Measurements from ENCODE around the gene TTC33. TPM values are rescaled to one million over a fixed set of nuclear protein-coding genes. Genes with fewer than 3 reads are reported as not detected.

The TTC33 gene
- total and polyA plus RNA-seq, 2 of the 13 experiments (the other 11 are each of a cell fraction or from before 2014, with no cell fraction given), result 4.5 to 20.0 TPM

DNA sequence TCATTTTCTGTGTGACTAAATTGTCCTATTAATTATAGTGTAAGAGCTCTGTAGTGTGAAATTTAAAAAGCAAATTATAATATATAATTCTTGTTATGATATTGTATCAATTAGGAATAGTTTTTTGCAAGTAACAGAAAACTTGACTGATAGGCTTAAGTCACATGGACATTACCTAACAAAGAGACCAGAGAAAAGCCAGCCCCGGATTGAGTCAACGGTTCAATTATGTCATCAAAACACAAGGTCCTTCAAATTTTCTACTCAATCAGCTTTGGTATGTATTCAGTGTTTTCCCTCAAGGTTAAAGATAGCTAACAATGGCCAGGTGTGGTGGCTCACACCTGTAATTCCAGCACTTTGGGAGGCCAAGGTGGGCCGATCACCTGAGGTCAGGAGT, 202.8 kb downstream of the TTC33 start (continued):
- TF ChIP-seq, protein P1, sequence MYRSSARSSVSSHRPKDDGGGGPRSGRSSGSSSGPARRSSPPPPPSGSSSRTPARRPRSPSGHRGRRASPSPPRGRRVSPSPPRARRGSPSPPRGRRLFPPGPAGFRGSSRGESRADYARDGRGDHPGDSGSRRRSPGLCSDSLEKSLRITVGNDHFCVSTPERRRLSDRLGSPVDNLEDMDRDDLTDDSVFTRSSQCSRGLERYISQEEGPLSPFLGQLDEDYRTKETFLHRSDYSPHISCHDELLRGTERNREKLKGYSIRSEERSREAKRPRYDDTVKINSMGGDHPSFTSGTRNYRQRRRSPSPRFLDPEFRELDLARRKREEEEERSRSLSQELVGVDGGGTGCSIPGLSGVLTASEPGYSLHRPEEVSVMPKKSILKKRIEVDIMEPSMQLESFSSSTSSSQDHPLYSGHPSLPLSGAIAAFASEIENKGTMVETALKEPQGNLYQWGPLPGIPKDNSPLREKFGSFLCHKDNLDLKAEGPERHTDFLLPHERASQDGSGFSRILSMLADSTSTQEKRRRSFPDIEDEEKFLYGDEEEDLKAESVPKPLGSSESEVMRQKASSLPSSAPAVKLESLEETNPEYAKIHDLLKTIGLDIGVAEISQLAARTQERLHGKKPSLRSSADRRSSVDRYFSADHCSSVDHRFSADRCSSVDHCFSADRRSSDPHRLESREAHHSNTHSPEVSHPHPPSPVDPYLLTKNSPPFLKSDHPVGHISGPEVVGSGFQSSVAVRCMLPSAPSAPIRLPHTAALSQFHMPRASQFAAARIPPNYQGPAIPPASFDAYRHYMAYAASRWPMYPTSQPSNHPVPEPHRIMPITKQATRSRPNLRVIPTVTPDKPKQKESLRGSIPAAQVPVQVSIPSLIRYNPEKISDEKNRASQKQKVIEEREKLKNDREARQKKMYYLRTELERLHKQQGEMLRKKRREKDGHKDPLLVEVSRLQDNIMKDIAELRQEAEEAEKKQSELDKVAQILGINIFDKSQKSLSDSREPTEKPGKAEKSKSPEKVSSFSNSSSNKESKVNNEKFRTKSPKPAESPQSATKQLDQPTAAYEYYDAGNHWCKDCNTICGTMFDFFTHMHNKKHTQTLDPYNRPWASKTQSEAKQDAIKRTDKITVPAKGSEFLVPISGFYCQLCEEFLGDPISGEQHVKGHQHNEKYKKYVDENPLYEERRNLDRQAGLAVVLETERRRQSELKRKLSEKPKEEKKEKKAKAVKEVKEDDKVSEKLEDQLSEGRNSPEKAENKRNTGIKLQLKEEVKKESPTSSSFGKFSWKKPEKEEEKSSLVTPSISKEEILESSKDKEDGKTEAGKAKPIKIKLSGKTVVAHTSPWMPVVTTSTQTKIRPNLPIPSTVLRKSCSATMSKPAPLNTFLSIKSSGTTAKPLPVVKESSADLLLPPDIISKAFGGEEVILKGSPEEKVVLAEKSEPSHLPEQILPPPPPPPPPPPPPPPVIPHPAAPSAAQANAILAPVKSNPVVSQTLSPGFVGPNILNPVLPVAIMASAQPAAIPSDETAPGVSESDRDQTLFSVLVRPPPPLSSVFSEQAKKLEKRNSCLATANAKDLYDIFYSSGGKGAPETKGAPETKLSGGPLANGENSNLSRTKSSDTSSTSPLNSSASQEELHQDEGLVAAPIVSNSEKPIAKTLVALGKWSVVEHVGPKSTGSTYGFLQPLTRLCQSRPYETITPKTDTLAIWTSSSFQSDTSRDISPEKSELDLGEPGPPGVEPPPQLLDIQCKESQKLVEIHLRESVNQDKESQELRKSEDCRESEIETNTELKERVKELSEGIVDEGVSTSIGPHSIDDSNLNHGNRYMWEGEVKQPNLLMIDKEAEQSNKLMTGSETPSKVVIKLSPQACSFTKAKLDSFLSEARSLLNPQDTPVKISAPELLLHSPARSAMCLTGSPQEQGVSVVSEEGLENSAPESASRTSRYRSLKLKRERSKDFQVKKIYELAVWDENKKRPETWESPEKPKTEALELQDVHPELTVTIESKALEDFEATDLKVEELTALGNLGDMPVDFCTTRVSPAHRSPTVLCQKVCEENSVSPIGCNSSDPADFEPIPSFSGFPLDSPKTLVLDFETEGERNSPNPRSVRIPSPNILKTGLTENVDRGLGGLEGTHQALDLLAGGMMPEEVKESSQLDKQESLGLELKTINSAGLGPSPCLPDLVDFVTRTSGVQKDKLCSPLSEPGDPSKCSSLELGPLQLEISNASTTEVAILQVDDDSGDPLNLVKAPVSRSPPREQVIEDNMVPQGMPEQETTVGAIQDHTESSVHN (CRISPR knock-in tag; IDR thresholded peaks at IDR 0.05), result no peak
- TF ChIP-seq, protein P2, sequence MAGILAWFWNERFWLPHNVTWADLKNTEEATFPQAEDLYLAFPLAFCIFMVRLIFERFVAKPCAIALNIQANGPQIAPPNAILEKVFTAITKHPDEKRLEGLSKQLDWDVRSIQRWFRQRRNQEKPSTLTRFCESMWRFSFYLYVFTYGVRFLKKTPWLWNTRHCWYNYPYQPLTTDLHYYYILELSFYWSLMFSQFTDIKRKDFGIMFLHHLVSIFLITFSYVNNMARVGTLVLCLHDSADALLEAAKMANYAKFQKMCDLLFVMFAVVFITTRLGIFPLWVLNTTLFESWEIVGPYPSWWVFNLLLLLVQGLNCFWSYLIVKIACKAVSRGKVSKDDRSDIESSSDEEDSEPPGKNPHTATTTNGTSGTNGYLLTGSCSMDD (CRISPR knock-in tag; IDR thresholded peaks at IDR 0.05), result no peak
- TF ChIP-seq, protein P3, sequence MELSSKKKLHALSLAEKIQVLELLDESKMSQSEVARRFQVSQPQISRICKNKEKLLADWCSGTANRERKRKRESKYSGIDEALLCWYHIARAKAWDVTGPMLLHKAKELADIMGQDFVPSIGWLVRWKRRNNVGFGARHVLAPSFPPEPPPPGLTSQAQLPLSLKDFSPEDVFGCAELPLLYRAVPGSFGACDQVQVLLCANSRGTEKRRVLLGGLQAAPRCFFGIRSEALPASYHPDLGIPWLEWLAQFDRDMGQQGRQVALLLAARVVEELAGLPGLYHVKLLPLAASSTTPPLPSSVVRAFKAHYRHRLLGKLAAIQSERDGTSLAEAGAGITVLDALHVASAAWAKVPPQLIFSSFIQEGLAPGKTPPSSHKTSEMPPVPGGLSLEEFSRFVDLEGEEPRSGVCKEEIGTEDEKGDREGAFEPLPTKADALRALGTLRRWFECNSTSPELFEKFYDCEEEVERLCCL (CRISPR knock-in tag; IDR thresholded peaks at IDR 0.05; ENCODE audit: borderline replicate concordance), result no peak
